Thyroid gland (tissue), 4 donors: ENCODE measurements around the gene ZBTB48. TPM values are rescaled to one million over a fixed set of nuclear protein-coding genes. Genes with fewer than 3 reads are reported as not detected.

Experiments used
- DNase-seq, 2 donors: peaks; one replicate each; pipeline ENCODE4 v3.0.0-alpha.2; 2019
- H3K27ac ChIP-seq, 3 donors: fragments of 200-600 bp; sonication (generic); 1 replicate in 2 of 3; 2 replicates in 1 of 3; pipeline ENCODE4 v1.5.1; 2016 to 2019; ENCODE audit warnings: mild to moderate bottlenecking in 1 of 3, moderate library complexity in 1 of 3
- H3K27me3 ChIP-seq: fragments of 200-600 bp; sonication (generic); one replicate; pipeline ENCODE4 v1.5.1; 2019
- H3K36me3 ChIP-seq, 2 donors: fragments of 200-600 bp; sonication (generic); one replicate each; pipeline ENCODE4 v1.5.1; 2016 to 2019
- H3K4me1 ChIP-seq, 2 donors: fragments of 200-600 bp; sonication (generic); one replicate each; pipeline ENCODE4 v1.5.1; 2017 to 2019
- H3K4me3 ChIP-seq, 3 donors: fragments of 200-600 bp; sonication (generic); replicated peaks in 1 of 3; 1 replicate in 2 of 3; 2 replicates in 1 of 3; pipeline ENCODE4 v1.5.1; 2016; ENCODE audit warnings: mild to moderate bottlenecking in 1 of 3
- H3K9me3 ChIP-seq: fragments of 200-600 bp; sonication (generic); one replicate; pipeline ENCODE4 v1.5.1; 2017
- POLR2A ChIP-seq, 2 donors: fragments of 450-650 bp; IDR thresholded peaks; one replicate each; pipeline ENCODE4 v1.6.1; 2017; ENCODE audit warnings: antibody characterized with exemption in 2 of 2, mild to moderate bottlenecking in 2 of 2, moderate library complexity in 1 of 2
- WGBS, 2 donors: methylation state at CpG; one replicate each; pipeline ENCODE4 v1.1.5; 2017; 5-methylcytosine and 5-hydroxymethylcytosine counted together
- intact Hi-C: fragments of 100-400 bp; cut with DNase I; formaldehyde crosslinking; loops from one replicate; pipeline ENCODE4 v1.15.1; 2023
- total RNA-seq, 4 donors: library from RNA; depleted of rRNA; stranded (reverse); fragments of >200 nt; gene quantifications; one replicate each; pipeline ENCODE4 v1.2.3, GENCODE V29; 2016
- TF ChIP-seq, protein P1 (sequence below), 6 experiments: fragments of 200-600 bp in 3 of 6; fragments of 450-650 bp in 3 of 6; sonication (generic) in 3 of 6; IDR thresholded peaks; one replicate each; pipeline ENCODE4 v1.5.1; 2016 to 2019; ENCODE audit warnings: antibody characterized with exemption in 6 of 6, mild to moderate bottlenecking in 2 of 6, inconsistent platforms in 1 of 6, moderate library complexity in 1 of 6

Gene ZBTB48
- total RNA-seq, 4 donors from 2014 or later = 22.7 to 33.8 (median 29.4) TPM

DNA sequence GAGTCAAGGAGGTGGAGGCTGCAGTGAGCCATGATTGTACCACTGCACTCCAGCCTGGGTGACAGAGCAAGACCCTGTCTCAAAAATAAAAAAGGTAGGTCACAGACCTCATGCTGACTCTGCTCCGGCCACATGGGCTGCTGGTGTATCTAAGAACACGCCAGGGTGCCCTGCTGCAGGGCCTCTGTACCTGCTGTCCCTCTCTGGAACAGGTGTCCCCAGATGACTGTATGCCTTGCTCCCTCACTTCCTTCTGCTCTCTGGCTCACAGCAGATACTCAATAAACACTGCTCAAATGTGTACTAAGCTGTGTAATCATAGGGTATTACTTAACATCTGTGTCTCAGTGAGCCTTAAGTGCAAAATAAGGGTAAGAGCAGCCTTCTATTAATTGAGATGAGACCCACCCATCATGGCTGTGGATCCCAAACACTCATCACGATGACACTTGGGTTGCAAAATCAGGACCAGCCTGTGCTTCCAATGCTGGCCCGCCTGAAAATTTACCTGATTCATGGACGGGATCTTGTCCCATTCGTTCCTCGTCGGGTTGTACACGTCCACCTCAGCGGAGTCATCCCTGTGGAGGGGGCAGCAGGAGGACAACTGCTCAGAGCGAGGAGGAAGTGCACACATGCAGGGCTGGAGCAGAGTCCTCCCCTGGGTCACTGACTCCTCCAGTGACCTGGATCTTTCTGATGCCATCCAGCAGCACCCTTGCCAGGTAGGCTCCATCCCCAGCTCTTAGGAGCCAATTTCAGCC is 15.4 kb downstream of the ZBTB48 start:
- intact Hi-C loops = no loop called here
- no peaks in the 10 kb centered on the region for H3K27me3 ChIP-seq
- no peaks in the 10 kb centered on the region for H3K9me3 ChIP-seq
- DNase-seq = no peak
- 95 to 96% methylated on average over 8 to 11 of the region's 11 CpGs for WGBS, 2 donors
- peaks cover 43 to 69% of the 10 kb centered on the region in 2 donors for H3K36me3 ChIP-seq
- H3K27ac ChIP-seq = no peak overlapping the region
- H3K4me3 ChIP-seq = no peak overlapping the region
- peaks cover 14 to 35% of the 10 kb centered on the region in 2 donors for H3K4me1 ChIP-seq
- TF ChIP-seq POLR2A (IDR thresholded peaks at IDR 0.05) = no peak
- TF ChIP-seq, protein P1, sequence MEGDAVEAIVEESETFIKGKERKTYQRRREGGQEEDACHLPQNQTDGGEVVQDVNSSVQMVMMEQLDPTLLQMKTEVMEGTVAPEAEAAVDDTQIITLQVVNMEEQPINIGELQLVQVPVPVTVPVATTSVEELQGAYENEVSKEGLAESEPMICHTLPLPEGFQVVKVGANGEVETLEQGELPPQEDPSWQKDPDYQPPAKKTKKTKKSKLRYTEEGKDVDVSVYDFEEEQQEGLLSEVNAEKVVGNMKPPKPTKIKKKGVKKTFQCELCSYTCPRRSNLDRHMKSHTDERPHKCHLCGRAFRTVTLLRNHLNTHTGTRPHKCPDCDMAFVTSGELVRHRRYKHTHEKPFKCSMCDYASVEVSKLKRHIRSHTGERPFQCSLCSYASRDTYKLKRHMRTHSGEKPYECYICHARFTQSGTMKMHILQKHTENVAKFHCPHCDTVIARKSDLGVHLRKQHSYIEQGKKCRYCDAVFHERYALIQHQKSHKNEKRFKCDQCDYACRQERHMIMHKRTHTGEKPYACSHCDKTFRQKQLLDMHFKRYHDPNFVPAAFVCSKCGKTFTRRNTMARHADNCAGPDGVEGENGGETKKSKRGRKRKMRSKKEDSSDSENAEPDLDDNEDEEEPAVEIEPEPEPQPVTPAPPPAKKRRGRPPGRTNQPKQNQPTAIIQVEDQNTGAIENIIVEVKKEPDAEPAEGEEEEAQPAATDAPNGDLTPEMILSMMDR (IDR thresholded peaks at IDR 0.05) = no peak

DNA sequence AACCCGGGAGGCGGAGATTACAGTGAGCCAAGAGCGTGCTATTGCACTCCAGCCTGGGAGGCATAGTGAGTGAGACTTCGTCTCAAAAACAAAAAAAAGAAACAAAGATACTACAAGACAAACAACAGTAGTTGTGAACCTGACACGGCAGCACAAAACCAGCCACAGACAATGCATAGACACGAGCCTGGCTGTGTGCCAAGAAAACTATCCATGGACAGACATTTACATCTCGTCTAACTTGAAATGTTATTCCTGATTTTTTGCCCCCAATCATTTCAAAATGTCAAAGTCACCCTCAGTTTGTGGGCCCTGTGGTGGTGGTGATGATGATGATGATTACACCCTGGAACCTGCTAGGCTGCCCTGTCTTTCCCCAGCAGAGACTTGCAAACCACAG is 16.6 kb downstream of the ZBTB48 start:
- Histone ChIP-seq H3K4me3 (no peak overlapping the region), H3K27me3 (no peaks in the 10 kb centered on the region), H3K36me3 (peaks cover 43 to 64% of the 10 kb centered on the region in 2 donors), H3K9me3 (no peaks in the 10 kb centered on the region), H3K27ac (no peak overlapping the region), H3K4me1 (peaks cover 20 to 39% of the 10 kb centered on the region in 2 donors)
- intact Hi-C loops = no loop called here
- 71 to 72% methylated on average over 7 of the region's 7 CpGs for WGBS, 2 donors
- DNase-seq = no peak
- TF ChIP-seq, protein P1 (IDR thresholded peaks at IDR 0.05) = no peak
- no peak for TF ChIP-seq POLR2A (IDR thresholded peaks at IDR 0.05)

DNA sequence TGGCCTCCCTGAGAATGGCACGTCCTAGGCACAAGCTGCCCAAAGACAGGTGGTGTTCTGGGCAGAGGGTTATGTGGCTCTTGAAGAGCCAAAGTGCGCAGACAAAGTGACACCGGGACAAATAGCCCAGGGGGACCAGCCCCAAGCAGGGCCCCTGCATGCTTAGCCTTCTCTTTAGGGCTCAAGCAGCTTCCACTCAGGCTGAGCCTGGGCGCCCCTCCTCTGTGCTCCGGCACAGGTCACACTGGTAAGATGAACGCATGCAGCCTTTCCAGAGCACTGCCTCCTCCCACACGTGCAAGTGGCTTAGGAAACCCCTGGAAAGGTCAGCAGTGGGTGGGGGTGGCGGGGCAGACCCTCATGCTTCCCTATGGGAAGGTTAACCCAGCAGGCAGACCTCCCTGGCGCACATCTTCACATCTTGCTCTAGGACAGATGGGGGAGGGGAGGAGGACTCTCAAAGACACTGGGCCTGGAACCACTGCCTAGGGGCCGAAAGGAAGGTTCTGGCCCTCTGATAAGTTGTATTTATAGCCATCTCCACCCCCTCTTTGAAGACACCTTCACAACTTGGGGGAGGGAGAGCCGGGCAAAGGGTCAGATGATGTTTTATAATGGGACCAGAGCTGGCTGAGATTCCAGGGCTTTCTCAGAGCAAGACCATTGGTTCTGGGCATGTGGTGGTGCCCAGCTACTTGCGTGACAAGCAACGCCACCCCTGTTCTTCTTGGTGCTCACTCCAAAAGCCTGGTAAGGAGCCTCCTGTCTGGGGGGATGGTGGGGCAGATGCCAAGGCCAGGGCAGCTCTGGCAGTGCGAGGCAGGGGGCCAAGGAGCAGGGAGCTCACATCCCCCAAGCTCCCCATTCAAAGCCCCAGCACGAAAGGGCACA is 17.3 kb downstream of the ZBTB48 start:
- TF ChIP-seq, protein P1 (IDR thresholded peaks at IDR 0.05) = no peak
- no peak for TF ChIP-seq POLR2A (IDR thresholded peaks at IDR 0.05)
- Histone ChIP-seq H3K9me3 (no peaks in the 10 kb centered on the region), H3K4me1 (peaks cover 20 to 39% of the 10 kb centered on the region in 2 donors), H3K27ac (no peak overlapping the region), H3K27me3 (no peaks in the 10 kb centered on the region), H3K4me3 (no peak overlapping the region), H3K36me3 (peaks cover 43 to 64% of the 10 kb centered on the region in 2 donors)
- DNase-seq = no peak
- intact Hi-C loops = no loop called here
- WGBS, 2 donors = 87 to 100% methylated on average over 5 to 13 of the region's 15 CpGs

DNA sequence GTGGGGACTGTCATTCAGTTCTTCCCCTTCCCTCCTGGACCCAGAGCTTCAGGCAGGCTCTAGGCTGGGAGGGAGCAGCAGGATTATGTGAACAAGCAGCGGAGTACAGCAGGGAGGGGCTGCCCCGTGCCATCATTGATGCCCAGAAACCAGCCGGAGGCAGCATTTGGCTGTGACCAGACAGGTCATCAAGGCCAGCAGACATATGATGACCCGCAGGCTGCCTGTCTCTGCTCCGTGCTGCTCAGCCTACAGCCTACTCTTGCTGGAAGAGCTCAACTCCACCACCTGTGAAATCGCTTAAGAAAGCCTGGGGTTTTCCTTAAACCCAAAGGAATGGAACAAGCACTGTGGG is 18.0 kb downstream of the ZBTB48 start:
- Histone ChIP-seq H3K4me1 (peaks cover 20 to 39% of the 10 kb centered on the region in 2 donors), H3K27me3 (no peaks in the 10 kb centered on the region), H3K27ac (no peak overlapping the region), H3K4me3 (no peak overlapping the region), H3K9me3 (no peaks in the 10 kb centered on the region), H3K36me3 (peaks cover 43 to 60% of the 10 kb centered on the region in 2 donors)
- intact Hi-C loops = no loop called here
- DNase-seq = no peak
- TF ChIP-seq POLR2A (IDR thresholded peaks at IDR 0.05) = no peak
- TF ChIP-seq, protein P1 (IDR thresholded peaks at IDR 0.05) = no peak
- 95 to 96% methylated on average over 4 to 6 of the region's 6 CpGs for WGBS, 2 donors
